Measurements from ENCODE around the gene PAOX.

DNA sequence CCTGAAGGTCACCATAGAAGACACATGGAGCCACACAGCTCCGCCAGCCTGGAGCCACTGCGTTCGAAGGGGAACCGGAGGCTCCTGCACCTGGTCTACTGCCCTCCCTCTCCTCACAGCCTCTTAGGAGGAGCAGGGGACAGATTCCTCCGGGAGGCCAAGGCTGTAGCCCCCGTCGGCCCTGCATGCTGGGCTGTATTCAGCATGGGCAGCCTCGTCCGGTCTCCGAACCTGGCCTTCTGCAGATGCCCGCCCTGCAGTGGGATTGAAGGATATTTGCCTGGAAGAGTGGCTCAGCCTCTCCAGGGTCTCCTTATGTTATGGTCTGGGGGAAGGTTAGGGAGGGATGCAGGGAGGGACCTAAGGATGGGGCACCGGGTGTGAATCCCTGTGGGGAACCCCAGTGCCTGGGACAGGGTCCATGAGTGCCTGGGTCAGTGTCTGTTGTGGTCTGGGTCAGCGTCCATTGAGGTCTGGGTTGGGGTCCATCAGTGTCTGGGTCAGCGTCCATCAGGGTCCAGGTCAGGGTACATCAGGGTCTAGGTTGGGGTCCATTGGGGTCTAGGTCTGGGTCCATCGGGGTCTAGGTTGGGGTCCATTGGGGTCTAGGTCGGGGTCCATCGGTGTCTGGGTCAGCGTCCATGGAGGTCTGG, 61.7 kb downstream of the PAOX start:
- no peak for TF ChIP-seq POLR2A (IDR thresholded peaks at IDR 0.05; ENCODE audit: low read length)
- TF ChIP-seq CTCF (IDR thresholded peaks at IDR 0.05): no peak
- TF ChIP-seq, protein P1, sequence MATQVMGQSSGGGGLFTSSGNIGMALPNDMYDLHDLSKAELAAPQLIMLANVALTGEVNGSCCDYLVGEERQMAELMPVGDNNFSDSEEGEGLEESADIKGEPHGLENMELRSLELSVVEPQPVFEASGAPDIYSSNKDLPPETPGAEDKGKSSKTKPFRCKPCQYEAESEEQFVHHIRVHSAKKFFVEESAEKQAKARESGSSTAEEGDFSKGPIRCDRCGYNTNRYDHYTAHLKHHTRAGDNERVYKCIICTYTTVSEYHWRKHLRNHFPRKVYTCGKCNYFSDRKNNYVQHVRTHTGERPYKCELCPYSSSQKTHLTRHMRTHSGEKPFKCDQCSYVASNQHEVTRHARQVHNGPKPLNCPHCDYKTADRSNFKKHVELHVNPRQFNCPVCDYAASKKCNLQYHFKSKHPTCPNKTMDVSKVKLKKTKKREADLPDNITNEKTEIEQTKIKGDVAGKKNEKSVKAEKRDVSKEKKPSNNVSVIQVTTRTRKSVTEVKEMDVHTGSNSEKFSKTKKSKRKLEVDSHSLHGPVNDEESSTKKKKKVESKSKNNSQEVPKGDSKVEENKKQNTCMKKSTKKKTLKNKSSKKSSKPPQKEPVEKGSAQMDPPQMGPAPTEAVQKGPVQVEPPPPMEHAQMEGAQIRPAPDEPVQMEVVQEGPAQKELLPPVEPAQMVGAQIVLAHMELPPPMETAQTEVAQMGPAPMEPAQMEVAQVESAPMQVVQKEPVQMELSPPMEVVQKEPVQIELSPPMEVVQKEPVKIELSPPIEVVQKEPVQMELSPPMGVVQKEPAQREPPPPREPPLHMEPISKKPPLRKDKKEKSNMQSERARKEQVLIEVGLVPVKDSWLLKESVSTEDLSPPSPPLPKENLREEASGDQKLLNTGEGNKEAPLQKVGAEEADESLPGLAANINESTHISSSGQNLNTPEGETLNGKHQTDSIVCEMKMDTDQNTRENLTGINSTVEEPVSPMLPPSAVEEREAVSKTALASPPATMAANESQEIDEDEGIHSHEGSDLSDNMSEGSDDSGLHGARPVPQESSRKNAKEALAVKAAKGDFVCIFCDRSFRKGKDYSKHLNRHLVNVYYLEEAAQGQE (IDR thresholded peaks at IDR 0.05): no peak
- no peak for TF ChIP-seq JUN (IDR thresholded peaks at IDR 0.05)
- no peak for TF ChIP-seq SMC3 (IDR thresholded peaks at IDR 0.05)
- no peak for TF ChIP-seq RAD21 (conservative IDR thresholded peaks at IDR 0.05 in 1 of 2, IDR thresholded peaks at IDR 0.05 in 1 of 2)

All from A549 (cell line).